ENCODE measurements around the gene C4orf51. TPM values are rescaled to one million over a fixed set of nuclear protein-coding genes. Genes with fewer than 3 reads are reported as not detected.

C4orf51 gene
- total RNA-seq, 4 donors from 2014 or later = not detected

DNA sequence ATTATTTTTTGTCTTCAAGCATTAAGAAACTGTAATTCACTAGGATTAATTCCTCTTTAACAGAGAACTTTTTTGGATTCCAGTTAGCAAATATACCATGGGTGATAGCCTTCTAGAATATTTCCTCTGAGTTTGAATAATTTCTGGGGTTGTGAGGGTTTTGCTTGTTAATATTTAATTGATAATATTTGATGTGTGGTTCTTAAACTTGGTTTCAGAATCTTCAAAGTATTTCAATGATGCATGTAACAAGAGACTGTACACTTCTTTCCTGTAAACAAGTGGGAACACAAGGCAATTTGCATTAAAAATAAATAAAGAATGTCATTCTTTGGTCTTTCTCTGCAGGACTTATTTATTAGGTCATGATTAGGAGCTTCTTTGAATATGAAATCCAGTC lies 9.5 kb upstream of the C4orf51 start:
- intact Hi-C loops (cut with DNase I; ENCODE audit: low total_unique reads) = no loop called here
- H3K4me1 ChIP-seq = no peaks in the 10 kb centered on the region
- no peaks in the 10 kb centered on the region for H3K9me3 ChIP-seq
- H3K27me3 ChIP-seq = no peaks in the 10 kb centered on the region
- TF ChIP-seq CTCF (IDR thresholded peaks at IDR 0.05) = no peak
- no peak for TF ChIP-seq POLR2A (IDR thresholded peaks at IDR 0.05)
- no peak overlapping the region for H3K4me3 ChIP-seq
- no peak for DNase-seq
- no peaks in the 10 kb centered on the region for H3K36me3 ChIP-seq
- H3K27ac ChIP-seq = no peak overlapping the region

DNA sequence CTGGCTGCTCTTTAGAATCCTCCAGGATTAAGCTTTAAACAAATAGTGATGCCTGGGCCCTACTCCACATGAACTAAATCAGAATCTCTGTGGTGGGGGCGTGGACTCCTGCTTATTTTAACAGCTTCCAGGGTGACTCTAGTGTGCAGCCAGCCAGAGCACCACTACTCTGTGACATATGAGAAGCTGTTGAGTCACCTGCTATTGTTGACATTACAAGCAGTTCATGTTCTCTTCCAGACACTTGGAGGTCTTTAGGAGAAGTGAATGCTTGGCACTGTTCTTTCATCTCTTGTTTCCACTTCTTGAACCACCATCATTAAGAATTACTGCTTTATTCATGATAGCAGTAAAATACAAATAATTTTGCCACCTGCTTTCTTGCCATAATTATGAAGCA lies 426 bp upstream of the C4orf51 start:
- intact Hi-C loops (cut with DNase I; ENCODE audit: low total_unique reads) = no loop called here
- DNase-seq = no peak
- H3K27ac ChIP-seq = no peak overlapping the region

DNA sequence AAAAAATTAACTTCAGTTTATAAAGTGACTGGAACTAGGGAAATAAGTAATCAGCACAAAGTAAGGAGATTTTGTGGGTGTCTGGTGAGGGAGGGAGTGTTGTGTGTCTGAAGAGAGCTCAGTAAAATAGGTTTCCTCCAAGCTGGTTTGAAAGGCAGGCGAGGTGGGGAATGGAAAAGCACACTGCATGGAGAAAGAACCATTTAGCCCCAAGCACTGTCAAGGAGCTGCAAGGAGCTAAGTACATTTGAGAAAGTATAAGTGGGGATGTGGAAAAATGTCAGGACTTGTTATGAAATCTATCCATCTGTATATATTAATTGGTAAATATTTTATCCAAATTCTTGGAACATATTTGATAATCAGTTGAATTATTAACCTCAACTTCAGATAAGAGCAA lies 956 bp downstream of the C4orf51 start:
- intact Hi-C loops (cut with DNase I; ENCODE audit: low total_unique reads) = no loop called here
- H3K4me1 ChIP-seq = peaks cover 0 to 8% of the 10 kb centered on the region in 2 donors
- H3K27me3 ChIP-seq = no peaks in the 10 kb centered on the region
- H3K9me3 ChIP-seq = no peaks in the 10 kb centered on the region
- TF ChIP-seq CTCF (IDR thresholded peaks at IDR 0.05) = no peak
- no peak for TF ChIP-seq POLR2A (IDR thresholded peaks at IDR 0.05)
- no peaks in the 10 kb centered on the region for H3K36me3 ChIP-seq
- H3K27ac ChIP-seq = no peak overlapping the region
- no peak overlapping the region for H3K4me3 ChIP-seq
- DNase-seq = no peak

More for the DNA sequence above, 426 bp upstream of the C4orf51 start:
- Histone ChIP-seq H3K36me3 (no peaks in the 10 kb centered on the region), H3K9me3 (no peaks in the 10 kb centered on the region), H3K4me1 (peaks cover 0 to 8% of the 10 kb centered on the region in 2 donors), H3K4me3 (no peak overlapping the region), H3K27me3 (no peaks in the 10 kb centered on the region)
- TF ChIP-seq POLR2A (IDR thresholded peaks at IDR 0.05) = no peak
- no peak for TF ChIP-seq CTCF (IDR thresholded peaks at IDR 0.05)

- no peak for TF ChIP-seq CTCF (IDR thresholded peaks at IDR 0.05)
- TF ChIP-seq POLR2A (IDR thresholded peaks at IDR 0.05) = no peak
- intact Hi-C loops (cut with DNase I; ENCODE audit: low total_unique reads) = no loop called here
- Histone ChIP-seq H3K4me1 (peaks cover 0 to 8% of the 10 kb centered on the region in 2 donors), H3K27ac (no peak overlapping the region), H3K27me3 (no peaks in the 10 kb centered on the region), H3K9me3 (no peaks in the 10 kb centered on the region), H3K4me3 (no peak overlapping the region), H3K36me3 (no peaks in the 10 kb centered on the region)
- DNase-seq = no peak
Observed at GRCh38 chr4:145681518-145681917, 1.6 kb downstream of the C4orf51 start.

DNA sequence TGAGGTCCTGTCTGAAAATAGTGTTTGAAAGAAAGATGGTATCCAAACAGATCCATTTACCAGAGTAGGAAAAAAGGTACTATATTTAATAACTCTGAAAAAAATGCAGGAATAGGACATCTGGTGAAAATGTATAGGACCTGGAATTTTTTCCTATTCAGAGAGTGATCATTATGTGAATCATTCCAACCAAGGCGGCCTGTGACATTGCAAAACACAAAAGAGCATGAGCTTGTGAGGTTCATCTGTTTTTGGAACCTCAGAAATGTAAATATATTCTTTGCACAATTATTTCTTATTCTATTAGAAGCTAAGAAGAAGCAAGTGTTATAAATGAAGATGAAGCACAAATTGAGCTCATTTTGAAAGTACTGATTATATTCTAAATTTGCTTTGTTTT lies 2.0 kb downstream of the C4orf51 start:
- no peak overlapping the region for H3K4me3 ChIP-seq
- H3K4me1 ChIP-seq = peaks cover 0 to 8% of the 10 kb centered on the region in 2 donors
- TF ChIP-seq POLR2A (IDR thresholded peaks at IDR 0.05) (no peak), CTCF (IDR thresholded peaks at IDR 0.05) (no peak)
- intact Hi-C loops (cut with DNase I; ENCODE audit: low total_unique reads) = no loop called here
- H3K27ac ChIP-seq = no peak overlapping the region
- no peaks in the 10 kb centered on the region for H3K9me3 ChIP-seq
- H3K27me3 ChIP-seq = no peaks in the 10 kb centered on the region
- DNase-seq = no peak
- H3K36me3 ChIP-seq = no peaks in the 10 kb centered on the region

Data from uterus (tissue), 4 donors.